ENCODE data around the gene MBOAT7.

Gene MBOAT7

GRCh38 chr19:54141356-54141755, 48.0 kb downstream of the MBOAT7 start:
- no peaks in the 10 kb centered on the region for H3K9me3 ChIP-seq (ENCODE audit: control insufficient read depth, insufficient read depth, low read length)
- peaks cover 53% of the 10 kb centered on the region for H3K36me3 ChIP-seq (ENCODE audit: control insufficient read depth, insufficient read depth, low read length)
- no peak overlapping the region for H3K9ac ChIP-seq (ENCODE audit: low read depth, low read length)
- peaks cover 7% of the 10 kb centered on the region for H3K4me1 ChIP-seq (ENCODE audit: control insufficient read depth, insufficient read depth, low read length)
- no peaks in the 10 kb centered on the region for H3K27me3 ChIP-seq (ENCODE audit: control insufficient read depth, insufficient read depth, low read length)
- no peak overlapping the region for H3K4me3 ChIP-seq (ENCODE audit: low read depth, low read length)

GRCh38 chr19:54138489-54139256, 50.7 kb downstream of the MBOAT7 start:
- H3K4me1 ChIP-seq (ENCODE audit: control insufficient read depth, insufficient read depth, low read length) = peaks cover 7% of the 10 kb centered on the region
- no peaks in the 10 kb centered on the region for H3K27me3 ChIP-seq (ENCODE audit: control insufficient read depth, insufficient read depth, low read length)
- peaks cover 27% of the 10 kb centered on the region for H3K36me3 ChIP-seq (ENCODE audit: control insufficient read depth, insufficient read depth, low read length)
- H3K9ac ChIP-seq (ENCODE audit: low read depth, low read length) = no peak overlapping the region
- peak overlapping the region; percentile 72 for H3K4me3 ChIP-seq (ENCODE audit: low read depth, low read length)
- H3K9me3 ChIP-seq (ENCODE audit: control insufficient read depth, insufficient read depth, low read length) = no peaks in the 10 kb centered on the region

GRCh38 chr19:54137699-54138488, 51.5 kb downstream of the MBOAT7 start, which contains the start of gene CNOT3:
Gene CNOT3, plus strand, starts transcription at chr19:54137762. Its CDS starts 5,217 bp downstream, at chr19:54142979.
- Histone ChIP-seq H3K36me3 (ENCODE audit: control insufficient read depth, insufficient read depth, low read length) (peaks cover 19% of the 10 kb centered on the region), H3K4me1 (ENCODE audit: control insufficient read depth, insufficient read depth, low read length) (peaks cover 7% of the 10 kb centered on the region), H3K4me3 (ENCODE audit: low read depth, low read length) (peak within 1 kb of the TSS; percentile 84), H3K27me3 (ENCODE audit: control insufficient read depth, insufficient read depth, low read length) (no peaks in the 10 kb centered on the region), H3K9me3 (ENCODE audit: control insufficient read depth, insufficient read depth, low read length) (no peaks in the 10 kb centered on the region), H3K9ac (ENCODE audit: low read depth, low read length) (peak within 1 kb of the TSS; percentile 65)

GRCh38 chr19:54136864-54137698, 52.3 kb downstream of the MBOAT7 start:
- Histone ChIP-seq H3K9ac (ENCODE audit: low read depth, low read length) (peak overlapping the region; percentile 65), H3K4me1 (ENCODE audit: control insufficient read depth, insufficient read depth, low read length) (peaks cover 7% of the 10 kb centered on the region), H3K36me3 (ENCODE audit: control insufficient read depth, insufficient read depth, low read length) (peaks cover 11% of the 10 kb centered on the region), H3K9me3 (ENCODE audit: control insufficient read depth, insufficient read depth, low read length) (no peaks in the 10 kb centered on the region), H3K4me3 (ENCODE audit: low read depth, low read length) (peak overlapping the region; percentile 84), H3K27me3 (ENCODE audit: control insufficient read depth, insufficient read depth, low read length) (no peaks in the 10 kb centered on the region)

GRCh38 chr19:54136086-54136863, 53.1 kb downstream of the MBOAT7 start:
- H3K4me3 ChIP-seq (ENCODE audit: low read depth, low read length) = peak overlapping the region; percentile 84
- peak overlapping the region; percentile 57 for H3K9ac ChIP-seq (ENCODE audit: low read depth, low read length)
- peaks cover 7% of the 10 kb centered on the region for H3K4me1 ChIP-seq (ENCODE audit: control insufficient read depth, insufficient read depth, low read length)
- H3K27me3 ChIP-seq (ENCODE audit: control insufficient read depth, insufficient read depth, low read length) = no peaks in the 10 kb centered on the region
- peaks cover 10% of the 10 kb centered on the region for H3K36me3 ChIP-seq (ENCODE audit: control insufficient read depth, insufficient read depth, low read length)
- no peaks in the 10 kb centered on the region for H3K9me3 ChIP-seq (ENCODE audit: control insufficient read depth, insufficient read depth, low read length)

GRCh38 chr19:54133957-54134590, 55.3 kb downstream of the MBOAT7 start:
- Histone ChIP-seq H3K27me3 (ENCODE audit: control insufficient read depth, insufficient read depth, low read length) (no peaks in the 10 kb centered on the region), H3K4me1 (ENCODE audit: control insufficient read depth, insufficient read depth, low read length) (peaks cover 2% of the 10 kb centered on the region), H3K36me3 (ENCODE audit: control insufficient read depth, insufficient read depth, low read length) (peaks cover 17% of the 10 kb centered on the region), H3K4me3 (ENCODE audit: low read depth, low read length) (no peak overlapping the region), H3K9me3 (ENCODE audit: control insufficient read depth, insufficient read depth, low read length) (no peaks in the 10 kb centered on the region), H3K9ac (ENCODE audit: low read depth, low read length) (no peak overlapping the region)

GRCh38 chr19:54133312-54133956, 55.9 kb downstream of the MBOAT7 start:
- Histone ChIP-seq H3K4me3 (ENCODE audit: low read depth, low read length) (no peak overlapping the region), H3K27me3 (ENCODE audit: control insufficient read depth, insufficient read depth, low read length) (no peaks in the 10 kb centered on the region), H3K9ac (ENCODE audit: low read depth, low read length) (no peak overlapping the region), H3K4me1 (ENCODE audit: control insufficient read depth, insufficient read depth, low read length) (no peaks in the 10 kb centered on the region), H3K36me3 (ENCODE audit: control insufficient read depth, insufficient read depth, low read length) (peaks cover 23% of the 10 kb centered on the region), H3K9me3 (ENCODE audit: control insufficient read depth, insufficient read depth, low read length) (no peaks in the 10 kb centered on the region)

- H3K9me3 ChIP-seq (ENCODE audit: control insufficient read depth, insufficient read depth, low read length) = no peaks in the 10 kb centered on the region
- no peak overlapping the region for H3K9ac ChIP-seq (ENCODE audit: low read depth, low read length)
- H3K4me3 ChIP-seq (ENCODE audit: low read depth, low read length) = no peak overlapping the region
- H3K36me3 ChIP-seq (ENCODE audit: control insufficient read depth, insufficient read depth, low read length) = peaks cover 40% of the 10 kb centered on the region
- H3K4me1 ChIP-seq (ENCODE audit: control insufficient read depth, insufficient read depth, low read length) = no peaks in the 10 kb centered on the region
- H3K27me3 ChIP-seq (ENCODE audit: control insufficient read depth, insufficient read depth, low read length) = no peaks in the 10 kb centered on the region
Measured at GRCh38 chr19:54129617-54129996, 59.8 kb downstream of the MBOAT7 start.

GRCh38 chr19:54128796-54129616, 60.4 kb downstream of the MBOAT7 start:
- Histone ChIP-seq H3K9ac (ENCODE audit: low read depth, low read length) (no peak overlapping the region), H3K27me3 (ENCODE audit: control insufficient read depth, insufficient read depth, low read length) (no peaks in the 10 kb centered on the region), H3K36me3 (ENCODE audit: control insufficient read depth, insufficient read depth, low read length) (peaks cover 46% of the 10 kb centered on the region), H3K4me3 (ENCODE audit: low read depth, low read length) (no peak overlapping the region), H3K4me1 (ENCODE audit: control insufficient read depth, insufficient read depth, low read length) (no peaks in the 10 kb centered on the region), H3K9me3 (ENCODE audit: control insufficient read depth, insufficient read depth, low read length) (no peaks in the 10 kb centered on the region)

- Histone ChIP-seq H3K36me3 (ENCODE audit: control insufficient read depth, insufficient read depth, low read length) (peaks cover 52% of the 10 kb centered on the region), H3K27me3 (ENCODE audit: control insufficient read depth, insufficient read depth, low read length) (no peaks in the 10 kb centered on the region), H3K4me3 (ENCODE audit: low read depth, low read length) (no peak overlapping the region), H3K4me1 (ENCODE audit: control insufficient read depth, insufficient read depth, low read length) (no peaks in the 10 kb centered on the region), H3K9ac (ENCODE audit: low read depth, low read length) (no peak overlapping the region), H3K9me3 (ENCODE audit: control insufficient read depth, insufficient read depth, low read length) (no peaks in the 10 kb centered on the region)
Measured at GRCh38 chr19:54128441-54128725, 61.0 kb downstream of the MBOAT7 start.
